HUES48 (cell line): Measurements from ENCODE around the gene AP2A2.

Source experiments
- H3K27ac ChIP-seq: one replicate; pipeline ENCODE4 v1.7.0; 2013; ENCODE audit warnings: low read depth, low read length, inconsistent platforms
- H3K27me3 ChIP-seq: 2 replicates; pipeline ENCODE4 v1.6.1; 2013; ENCODE audit warnings: mild to moderate bottlenecking, low read length; ENCODE audit not compliant: control insufficient read depth, insufficient read depth
- H3K36me3 ChIP-seq: 2 replicates; pipeline ENCODE4 v1.6.1; 2013; ENCODE audit warnings: low read length; ENCODE audit not compliant: control insufficient read depth, insufficient read depth
- H3K4me1 ChIP-seq: 2 replicates; pipeline ENCODE4 v1.6.1; 2013; ENCODE audit warnings: mild to moderate bottlenecking, low read length; ENCODE audit not compliant: control insufficient read depth, insufficient read depth
- H3K4me3 ChIP-seq: 2 replicates; pipeline ENCODE4 v1.5.1; 2013; ENCODE audit warnings: mild to moderate bottlenecking, low read depth, low read length
- H3K9ac ChIP-seq: 2 replicates; pipeline ENCODE4 v1.6.1; 2013; ENCODE audit warnings: mild to moderate bottlenecking, low read depth, low read length, moderate library complexity
- H3K9me3 ChIP-seq: 2 replicates; pipeline ENCODE4 v1.6.1; 2013; ENCODE audit warnings: low read length; ENCODE audit not compliant: control insufficient read depth, insufficient read depth

The AP2A2 gene

DNA sequence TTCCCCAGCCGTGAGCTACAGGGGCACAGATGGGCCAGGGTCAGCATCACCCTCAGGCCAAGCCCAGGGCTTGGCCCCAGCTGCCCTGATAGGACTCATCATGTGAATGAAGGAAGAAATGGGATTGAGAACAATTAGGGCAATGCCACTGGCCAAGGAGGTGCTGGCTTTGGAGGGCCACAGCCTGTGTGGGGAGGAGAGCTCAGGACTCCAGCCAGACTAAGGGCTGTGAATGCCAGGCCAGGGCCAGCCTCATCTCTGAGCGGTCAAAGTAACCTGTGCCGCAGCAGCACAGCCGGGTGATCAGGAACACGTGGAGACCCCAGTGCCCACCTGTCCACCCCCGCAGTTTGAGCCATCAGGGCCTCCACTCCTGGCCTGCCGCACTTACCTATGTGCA, 25.1 kb upstream of the AP2A2 start:
- Histone ChIP-seq H3K4me1 (no peaks in the 10 kb centered on the region), H3K9me3 (no peaks in the 10 kb centered on the region), H3K9ac (no peak overlapping the region), H3K4me3 (no peak overlapping the region), H3K27ac (no peak overlapping the region), H3K36me3 (peaks cover 76% of the 10 kb centered on the region), H3K27me3 (no peaks in the 10 kb centered on the region)

GRCh38 chr11:901452-902061, 24.1 kb upstream of the AP2A2 start:
- no peaks in the 10 kb centered on the region for H3K9me3 ChIP-seq
- no peak overlapping the region for H3K4me3 ChIP-seq
- H3K36me3 ChIP-seq, result peaks cover 77% of the 10 kb centered on the region
- no peaks in the 10 kb centered on the region for H3K27me3 ChIP-seq
- H3K27ac ChIP-seq, result no peak overlapping the region
- H3K9ac ChIP-seq, result no peak overlapping the region
- no peaks in the 10 kb centered on the region for H3K4me1 ChIP-seq

GRCh38 chr11:904380-904779, 21.3 kb upstream of the AP2A2 start:
- H3K9ac ChIP-seq, result no peak overlapping the region
- H3K27ac ChIP-seq, result no peak overlapping the region
- H3K36me3 ChIP-seq, result peaks cover 71% of the 10 kb centered on the region

DNA sequence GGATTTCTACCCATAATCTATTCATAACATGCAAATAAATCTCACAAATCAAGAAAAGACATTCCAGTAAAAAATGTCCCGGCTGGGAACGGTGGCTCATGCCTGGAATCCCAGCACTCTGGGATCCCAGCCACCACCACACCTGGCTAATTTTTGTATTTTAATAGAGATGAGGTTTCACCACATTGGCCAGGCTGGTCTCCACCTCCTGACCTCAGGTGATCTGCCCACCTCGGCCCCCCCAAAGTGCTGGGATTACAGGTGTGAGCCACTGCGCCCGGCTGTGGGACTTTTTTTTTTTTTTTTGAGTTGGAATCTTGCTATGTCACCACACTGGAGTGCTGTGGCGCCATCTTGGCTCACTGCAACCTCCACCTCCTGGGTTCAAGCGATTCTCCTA, 19.7 kb upstream of the AP2A2 start:
- H3K9me3 ChIP-seq, result no peaks in the 10 kb centered on the region
- H3K27me3 ChIP-seq, result no peaks in the 10 kb centered on the region
- no peak overlapping the region for H3K4me3 ChIP-seq
- H3K9ac ChIP-seq, result no peak overlapping the region
- H3K4me1 ChIP-seq, result no peaks in the 10 kb centered on the region; the same call in 1 of the 2 replicates
- H3K36me3 ChIP-seq, result peaks cover 56% of the 10 kb centered on the region
- H3K27ac ChIP-seq, result no peak overlapping the region

More at GRCh38 chr11:904380-904779, 21.3 kb upstream of the AP2A2 start:
- H3K9me3 ChIP-seq, result no peaks in the 10 kb centered on the region
- no peaks in the 10 kb centered on the region; the same call in 1 of the 2 replicates for H3K4me1 ChIP-seq
- H3K27me3 ChIP-seq, result no peaks in the 10 kb centered on the region
- no peak overlapping the region for H3K4me3 ChIP-seq

DNA sequence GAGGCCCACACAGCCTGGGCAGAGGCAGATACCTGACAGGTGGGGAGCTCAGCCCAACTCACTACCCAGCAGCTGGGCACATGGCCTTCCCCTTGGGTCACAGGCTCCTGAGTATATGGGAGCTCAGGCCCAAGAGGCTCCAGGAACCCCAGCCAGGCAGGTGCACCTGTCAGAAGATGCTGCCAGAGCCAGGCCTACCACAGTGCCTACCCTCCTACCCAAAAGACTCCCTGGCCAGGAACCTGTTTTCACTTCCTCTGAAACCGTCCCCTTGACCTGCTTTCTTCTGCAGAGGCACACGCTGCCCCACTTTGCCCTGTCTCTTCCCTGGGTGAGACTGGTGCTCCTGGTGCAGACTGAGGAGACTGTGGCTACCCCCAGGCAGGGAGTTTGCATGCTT, 18.0 kb upstream of the AP2A2 start:
- H3K9ac ChIP-seq, result no peak overlapping the region
- H3K27ac ChIP-seq, result no peak overlapping the region
- no peaks in the 10 kb centered on the region for H3K9me3 ChIP-seq
- H3K36me3 ChIP-seq, result peaks cover 39% of the 10 kb centered on the region
- no peaks in the 10 kb centered on the region for H3K27me3 ChIP-seq
- no peak overlapping the region for H3K4me3 ChIP-seq
- H3K4me1 ChIP-seq, result peaks cover 5% of the 10 kb centered on the region; the same call in 1 of the 2 replicates

DNA sequence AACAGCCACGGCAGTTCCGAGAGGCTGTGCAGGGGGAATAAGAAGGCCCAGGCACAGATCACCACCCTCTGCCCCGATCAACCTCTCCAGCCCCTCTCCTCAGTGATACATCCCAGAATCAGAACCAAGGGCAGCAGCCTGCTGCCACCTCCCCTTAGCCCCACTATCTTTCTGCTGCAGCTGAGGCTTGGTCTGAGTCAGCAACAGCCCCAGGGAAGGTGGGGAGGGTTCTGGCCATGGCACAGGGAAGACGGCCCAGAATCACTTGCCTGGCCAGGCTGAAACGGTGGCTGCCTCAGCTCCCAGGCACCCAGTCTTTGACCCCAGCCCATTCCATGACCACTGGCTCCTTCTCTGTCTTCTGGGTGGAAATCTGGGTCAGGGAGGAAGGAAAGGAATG, 17.4 kb upstream of the AP2A2 start:
- no peaks in the 10 kb centered on the region for H3K27me3 ChIP-seq
- H3K9ac ChIP-seq, result no peak overlapping the region
- peaks cover 5% of the 10 kb centered on the region; the same call in 1 of the 2 replicates for H3K4me1 ChIP-seq
- no peak overlapping the region for H3K27ac ChIP-seq
- peaks cover 33% of the 10 kb centered on the region for H3K36me3 ChIP-seq
- no peaks in the 10 kb centered on the region for H3K9me3 ChIP-seq
- H3K4me3 ChIP-seq, result no peak overlapping the region

- Histone ChIP-seq H3K4me1 (peaks cover 5% of the 10 kb centered on the region; the same call in 1 of the 2 replicates), H3K36me3 (peaks cover 23% of the 10 kb centered on the region), H3K4me3 (peak overlapping the region; percentile 78), H3K27ac (no peak overlapping the region), H3K9ac (no peak overlapping the region), H3K27me3 (no peaks in the 10 kb centered on the region), H3K9me3 (no peaks in the 10 kb centered on the region)
Observed at GRCh38 chr11:909406-909805, 16.3 kb upstream of the AP2A2 start.

DNA sequence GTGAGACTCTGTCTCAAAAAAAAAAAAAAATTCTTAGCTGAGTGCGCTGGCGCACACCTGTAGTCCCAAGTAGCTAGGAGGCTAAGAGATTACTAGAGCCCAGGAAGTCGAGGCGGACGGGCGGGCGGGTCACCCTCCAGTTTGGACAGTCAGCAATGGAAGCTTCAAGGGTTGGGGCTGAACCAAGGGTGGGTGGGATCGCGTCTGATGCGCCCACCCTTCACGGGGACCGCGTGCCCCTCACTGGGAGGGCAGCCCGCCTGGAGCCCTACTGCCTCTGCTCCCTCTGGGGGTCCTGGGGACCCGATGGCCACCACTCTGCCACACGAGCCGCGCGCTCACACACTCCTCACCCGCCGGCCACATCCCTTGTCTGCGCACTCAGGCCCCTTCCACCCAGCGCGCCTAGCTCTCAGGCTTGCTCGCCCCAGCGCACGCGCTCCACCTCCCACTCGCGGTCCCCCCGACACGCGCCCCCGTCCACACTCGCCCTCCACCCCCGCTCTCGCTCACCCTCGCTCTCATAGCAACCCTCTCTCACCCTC, 15.6 kb upstream of the AP2A2 start:
- no peak overlapping the region for H3K27ac ChIP-seq
- no peaks in the 10 kb centered on the region for H3K9me3 ChIP-seq
- H3K4me1 ChIP-seq, result peaks cover 5% of the 10 kb centered on the region; the same call in 1 of the 2 replicates

DNA sequence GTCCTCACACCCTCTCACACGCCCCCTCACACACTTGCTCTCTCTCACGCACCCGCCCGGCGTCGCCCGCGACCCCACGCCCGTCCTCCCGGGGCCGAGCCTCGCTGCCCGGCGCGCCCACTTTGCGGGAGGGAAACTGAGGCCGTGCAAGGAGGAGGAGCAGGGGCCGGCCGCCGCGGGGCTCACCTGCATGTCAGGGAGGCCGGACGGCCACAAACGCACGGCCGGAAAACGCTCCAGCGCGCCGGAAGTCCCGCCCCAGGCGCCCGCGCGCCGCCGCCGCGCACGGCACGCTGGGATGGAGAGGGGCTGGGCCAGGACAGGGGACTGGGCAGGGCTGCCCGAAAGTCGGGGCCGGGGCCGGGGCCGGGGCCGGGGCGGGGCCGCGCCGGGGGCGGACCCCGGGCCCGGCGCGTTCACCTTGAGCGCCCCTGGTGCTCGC, 15.1 kb upstream of the AP2A2 start, which contains the start of gene CHID1:
TSS of gene CHID1 (minus strand) at position 222 of the 442 bp plus-strand sequence. CDS start 5,994 bp downstream, outside the sequence.
- Histone ChIP-seq H3K36me3 (peaks cover 17% of the 10 kb centered on the region; the same call in 1 of the 2 replicates), H3K27me3 (no peaks in the 10 kb centered on the region), H3K4me1 (peaks cover 5% of the 10 kb centered on the region; the same call in 1 of the 2 replicates), H3K9me3 (no peaks in the 10 kb centered on the region), H3K9ac (peak within 1 kb of the TSS; percentile 85), H3K27ac (peak within 1 kb of the TSS; percentile 96), H3K4me3 (peak within 1 kb of the TSS; percentile 78)

More for the DNA sequence above, 15.6 kb upstream of the AP2A2 start:
- peaks cover 17% of the 10 kb centered on the region; the same call in 1 of the 2 replicates for H3K36me3 ChIP-seq
- H3K9ac ChIP-seq, result no peak overlapping the region
- no peaks in the 10 kb centered on the region for H3K27me3 ChIP-seq
- H3K4me3 ChIP-seq, result peak overlapping the region; percentile 78

DNA sequence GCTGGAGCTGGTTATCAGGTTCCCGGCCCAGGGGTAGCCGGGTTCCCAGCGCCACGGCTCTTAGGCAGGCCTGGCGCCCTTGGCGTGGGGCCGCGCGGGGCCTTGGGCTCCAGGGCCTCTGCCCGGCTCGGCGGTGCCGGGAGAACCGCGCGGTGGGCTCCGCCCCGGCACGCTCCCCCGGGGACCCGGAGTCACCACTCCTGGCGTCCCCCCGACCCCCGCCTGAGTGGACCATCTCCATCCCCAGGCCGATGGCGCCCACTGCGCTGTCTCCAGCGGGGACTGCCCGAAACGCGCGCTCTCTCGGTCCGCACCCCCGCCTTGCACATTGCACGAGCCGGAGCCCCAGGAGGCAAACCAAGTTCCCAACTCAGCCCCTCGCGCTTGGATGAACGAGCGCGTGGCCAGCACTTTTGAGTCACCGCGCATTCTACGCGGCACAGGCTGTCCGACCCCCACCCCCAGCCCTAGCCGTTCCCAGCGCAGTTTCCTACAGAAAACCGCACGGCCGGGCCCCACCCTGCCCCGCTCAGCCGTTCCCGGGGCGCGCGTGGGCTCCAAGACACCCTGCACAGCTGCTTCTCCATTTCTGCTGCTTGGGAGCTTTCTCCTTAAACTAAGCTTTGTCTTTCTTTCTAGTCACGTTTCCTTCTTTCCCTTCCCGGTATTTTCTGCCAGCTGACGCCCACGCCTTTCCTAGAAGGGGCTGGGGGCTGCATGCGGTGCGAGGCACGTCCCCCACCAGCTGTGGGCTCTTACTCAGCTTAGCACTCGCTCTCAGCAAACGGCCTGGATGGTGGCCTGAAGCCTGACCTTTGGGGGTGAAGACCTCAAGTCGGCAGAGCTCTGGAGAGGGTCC, 14.4 kb upstream of the AP2A2 start:
- Histone ChIP-seq H3K4me3 (peak overlapping the region; percentile 73), H3K9ac (peak overlapping the region; percentile 85), H3K27me3 (no peaks in the 10 kb centered on the region), H3K4me1 (peaks cover 5% of the 10 kb centered on the region; the same call in 1 of the 2 replicates), H3K9me3 (no peaks in the 10 kb centered on the region), H3K27ac (peak overlapping the region; percentile 96), H3K36me3 (peaks cover 17% of the 10 kb centered on the region; the same call in 1 of the 2 replicates)
